ENCODE data around the gene SNAP25. TPM values are rescaled to one million over a fixed set of nuclear protein-coding genes. Genes with fewer than 3 reads are reported as not detected.

The SNAP25 gene
- total RNA-seq, 4 donors from 2014 or later = 2.9 to 4.8 (median 3.9) TPM

DNA sequence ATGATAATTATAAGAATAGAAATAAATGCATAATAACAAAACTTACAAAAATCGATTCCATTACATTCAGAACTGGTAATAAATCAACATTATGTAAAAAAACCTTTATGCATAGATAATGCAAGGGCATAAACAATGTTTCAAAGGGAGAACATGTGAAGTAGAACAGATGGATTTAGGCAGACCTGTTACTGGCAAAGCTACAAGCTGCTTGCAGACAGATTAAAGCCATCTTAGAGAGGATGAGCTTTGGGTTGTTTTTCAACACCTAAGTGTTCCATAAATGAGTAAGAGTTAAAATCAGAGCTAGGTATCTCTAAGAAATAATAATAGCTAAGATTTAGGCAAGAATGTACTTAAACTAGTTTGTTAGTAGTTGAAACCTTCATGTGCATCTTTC lies 37.2 kb downstream of the SNAP25 start:
- no peaks in the 10 kb centered on the region for H3K4me1 ChIP-seq
- 63% methylated on average over 1 of the region's 1 CpG for WGBS
- no peaks in the 10 kb centered on the region for H3K36me3 ChIP-seq
- H3K27ac ChIP-seq (replicated peaks in 1 of 4) = no peak overlapping the region
- TF ChIP-seq POLR2AphosphoS5 (IDR thresholded peaks at IDR 0.05) = no peak
- TF ChIP-seq, protein P1, sequence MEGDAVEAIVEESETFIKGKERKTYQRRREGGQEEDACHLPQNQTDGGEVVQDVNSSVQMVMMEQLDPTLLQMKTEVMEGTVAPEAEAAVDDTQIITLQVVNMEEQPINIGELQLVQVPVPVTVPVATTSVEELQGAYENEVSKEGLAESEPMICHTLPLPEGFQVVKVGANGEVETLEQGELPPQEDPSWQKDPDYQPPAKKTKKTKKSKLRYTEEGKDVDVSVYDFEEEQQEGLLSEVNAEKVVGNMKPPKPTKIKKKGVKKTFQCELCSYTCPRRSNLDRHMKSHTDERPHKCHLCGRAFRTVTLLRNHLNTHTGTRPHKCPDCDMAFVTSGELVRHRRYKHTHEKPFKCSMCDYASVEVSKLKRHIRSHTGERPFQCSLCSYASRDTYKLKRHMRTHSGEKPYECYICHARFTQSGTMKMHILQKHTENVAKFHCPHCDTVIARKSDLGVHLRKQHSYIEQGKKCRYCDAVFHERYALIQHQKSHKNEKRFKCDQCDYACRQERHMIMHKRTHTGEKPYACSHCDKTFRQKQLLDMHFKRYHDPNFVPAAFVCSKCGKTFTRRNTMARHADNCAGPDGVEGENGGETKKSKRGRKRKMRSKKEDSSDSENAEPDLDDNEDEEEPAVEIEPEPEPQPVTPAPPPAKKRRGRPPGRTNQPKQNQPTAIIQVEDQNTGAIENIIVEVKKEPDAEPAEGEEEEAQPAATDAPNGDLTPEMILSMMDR (IDR thresholded peaks at IDR 0.05) = no peak
- no peak for TF ChIP-seq EP300 (IDR thresholded peaks at IDR 0.05)
- no peak for TF ChIP-seq POLR2A (IDR thresholded peaks at IDR 0.05; ENCODE audit: low read depth)
- intact Hi-C loops (cut with DNase I) = no loop called here
- DNase-seq (ENCODE audit: extremely low spot score) = no peak
- no peaks in the 10 kb centered on the region for H3K27me3 ChIP-seq
- no peaks in the 10 kb centered on the region for H3K9me3 ChIP-seq
- H3K4me3 ChIP-seq = no peak overlapping the region

DNA sequence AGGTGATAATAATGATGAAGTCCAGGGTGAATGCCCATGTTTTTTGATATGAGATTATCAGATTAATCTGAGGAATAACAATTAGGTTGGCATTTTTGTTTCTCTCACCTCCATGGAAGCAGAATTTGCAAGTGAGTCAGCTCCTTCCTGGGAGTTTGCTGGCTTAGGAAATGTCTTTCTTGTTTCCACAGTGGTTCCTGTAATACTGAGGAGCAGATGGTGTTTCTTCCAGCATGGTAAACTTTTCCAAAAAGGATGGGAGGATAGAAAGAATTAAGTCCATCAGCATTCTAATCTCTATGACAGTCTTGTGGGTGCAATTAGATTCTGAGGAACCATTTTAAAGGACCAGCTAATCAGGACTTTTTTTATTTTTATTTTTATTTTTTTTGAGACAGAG lies 40.5 kb downstream of the SNAP25 start:
- no peak overlapping the region for H3K4me3 ChIP-seq
- no peaks in the 10 kb centered on the region for H3K27me3 ChIP-seq
- H3K4me1 ChIP-seq = no peaks in the 10 kb centered on the region
- no peaks in the 10 kb centered on the region for H3K36me3 ChIP-seq
- H3K9me3 ChIP-seq = no peaks in the 10 kb centered on the region
- TF ChIP-seq EP300 (IDR thresholded peaks at IDR 0.05) (no peak), POLR2A (IDR thresholded peaks at IDR 0.05; ENCODE audit: low read depth) (no peak), POLR2AphosphoS5 (IDR thresholded peaks at IDR 0.05) (no peak)
- TF ChIP-seq, protein P1 (IDR thresholded peaks at IDR 0.05) = no peak
- H3K27ac ChIP-seq (replicated peaks in 1 of 4) = no peak overlapping the region
- no peak for DNase-seq (ENCODE audit: extremely low spot score)
- intact Hi-C loops (cut with DNase I) = no loop called here

DNA sequence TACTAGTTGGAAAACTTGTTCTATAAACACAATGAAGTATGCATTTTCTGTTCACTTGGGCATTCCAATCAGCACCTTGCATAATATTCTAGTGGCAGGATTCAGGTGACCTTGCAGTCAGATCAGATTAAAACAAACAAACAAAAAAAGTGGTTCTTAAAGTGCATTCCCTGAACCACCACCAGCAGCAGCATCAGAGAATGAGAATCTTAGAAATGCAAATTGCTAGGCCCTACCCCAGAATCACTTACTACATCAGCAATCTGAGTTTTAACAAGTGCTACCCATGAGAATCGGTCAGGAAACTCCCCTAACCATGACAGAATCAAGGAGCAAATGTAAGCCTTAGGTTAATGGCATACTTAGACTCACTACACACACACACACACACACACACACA lies 41.7 kb downstream of the SNAP25 start:
- Histone ChIP-seq H3K27me3 (no peaks in the 10 kb centered on the region), H3K4me3 (no peak overlapping the region), H3K9me3 (no peaks in the 10 kb centered on the region), H3K27ac (replicated peaks in 1 of 4) (no peak overlapping the region), H3K36me3 (no peaks in the 10 kb centered on the region), H3K4me1 (no peaks in the 10 kb centered on the region)
- no peak for TF ChIP-seq POLR2AphosphoS5 (IDR thresholded peaks at IDR 0.05)
- TF ChIP-seq EP300 (IDR thresholded peaks at IDR 0.05) = no peak
- TF ChIP-seq POLR2A (IDR thresholded peaks at IDR 0.05; ENCODE audit: low read depth) = no peak
- TF ChIP-seq, protein P1 (IDR thresholded peaks at IDR 0.05) = no peak
- intact Hi-C loops (cut with DNase I) = no loop called here
- WGBS = 82% methylated on average over 1 of the region's 1 CpG
- DNase-seq (ENCODE audit: extremely low spot score) = no peak

DNA sequence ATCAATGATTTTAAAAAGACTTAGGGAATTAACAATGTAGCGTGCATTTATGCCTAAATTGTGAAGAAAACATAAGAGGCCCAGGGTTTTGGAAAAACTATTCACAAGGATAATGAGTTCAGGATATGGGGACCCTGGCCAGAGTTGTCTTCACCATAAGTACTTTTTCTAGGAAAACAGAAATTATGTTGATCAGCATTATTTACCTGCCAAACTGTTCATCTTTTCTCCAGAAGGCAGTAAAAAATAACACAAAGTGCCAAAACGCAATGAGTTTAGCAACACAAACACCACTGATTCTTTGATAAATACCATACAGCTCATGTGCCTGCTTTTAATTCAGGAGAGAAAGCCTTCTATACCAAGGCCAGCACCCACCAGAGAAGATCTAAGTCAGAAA lies 43.1 kb downstream of the SNAP25 start:
- Histone ChIP-seq H3K4me1 (no peaks in the 10 kb centered on the region), H3K27ac (replicated peaks in 1 of 4) (no peak overlapping the region), H3K9me3 (no peaks in the 10 kb centered on the region), H3K27me3 (no peaks in the 10 kb centered on the region), H3K4me3 (no peak overlapping the region), H3K36me3 (no peaks in the 10 kb centered on the region)
- WGBS = 100% methylated on average over 2 of the region's 2 CpGs
- intact Hi-C loops (cut with DNase I) = no loop called here
- DNase-seq (ENCODE audit: extremely low spot score) = no peak
- TF ChIP-seq, protein P1 (IDR thresholded peaks at IDR 0.05) = no peak
- TF ChIP-seq POLR2A (IDR thresholded peaks at IDR 0.05; ENCODE audit: low read depth) = no peak
- TF ChIP-seq POLR2AphosphoS5 (IDR thresholded peaks at IDR 0.05) = no peak
- TF ChIP-seq EP300 (IDR thresholded peaks at IDR 0.05) = no peak

DNA sequence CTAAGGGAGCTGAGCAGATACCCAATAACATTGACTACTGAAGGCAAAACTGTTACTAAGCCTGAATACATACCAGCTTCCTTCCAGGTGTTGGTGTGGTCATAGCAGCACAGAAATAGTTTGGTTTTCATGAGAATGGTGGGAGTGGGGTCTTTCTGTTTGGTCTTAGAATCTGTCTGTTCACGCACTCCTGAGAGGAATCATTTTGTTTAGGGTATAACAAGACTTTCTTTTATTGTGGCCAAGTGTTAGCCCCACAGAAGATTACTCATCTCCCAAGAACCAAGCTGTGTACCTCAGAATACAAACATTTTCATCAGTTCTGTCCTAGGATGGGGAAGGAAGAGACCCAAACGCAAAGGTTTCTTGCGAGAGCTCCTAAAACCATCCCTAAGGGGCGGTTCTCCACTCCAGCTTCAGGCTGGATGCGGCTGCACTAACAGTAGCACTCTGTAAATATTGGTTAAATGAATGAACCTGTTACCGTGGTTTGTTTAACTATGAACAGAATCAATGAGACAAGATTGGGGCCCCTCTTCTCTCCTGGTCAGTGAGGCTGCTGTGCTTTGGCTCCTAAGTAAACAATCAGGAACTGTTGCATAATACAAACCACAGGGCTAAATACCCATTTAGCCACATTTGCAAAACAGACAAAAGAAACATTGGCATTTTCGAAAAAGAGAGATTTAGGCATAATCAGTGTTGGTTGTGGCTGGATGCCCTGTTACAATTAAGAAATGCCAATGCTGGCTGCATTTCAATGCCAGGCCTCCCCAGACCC lies 44.9 kb downstream of the SNAP25 start:
- TF ChIP-seq, protein P1 (IDR thresholded peaks at IDR 0.05) = no peak
- no peak for TF ChIP-seq POLR2AphosphoS5 (IDR thresholded peaks at IDR 0.05)
- TF ChIP-seq POLR2A (IDR thresholded peaks at IDR 0.05; ENCODE audit: low read depth) = no peak
- TF ChIP-seq EP300 (IDR thresholded peaks at IDR 0.05) = no peak

More for the DNA sequence above, 44.9 kb downstream of the SNAP25 start:
- intact Hi-C loops (cut with DNase I) = no loop called here
- Histone ChIP-seq H3K9me3 (no peaks in the 10 kb centered on the region), H3K4me1 (no peaks in the 10 kb centered on the region), H3K36me3 (no peaks in the 10 kb centered on the region), H3K27ac (replicated peaks in 1 of 4) (no peak overlapping the region), H3K27me3 (no peaks in the 10 kb centered on the region), H3K4me3 (no peak overlapping the region)
- peak; percentile 85 for DNase-seq (ENCODE audit: extremely low spot score)
- WGBS = 81% methylated on average over 7 of the region's 7 CpGs

Data from esophagus muscularis mucosa (tissue), 4 donors.